GM18505 (cell line): Measurements from ENCODE around the gene NKAIN2.
A peak's percentile ranks its signal among the peaks of the same experiment; 100 is the strongest.

ENCODE experiments used
- ATAC-seq: cut with Tn5 transposase; IDR thresholded peaks from one replicate; pipeline ENCODE4 v1.9.1; 2021; ENCODE audit not compliant: unreplicated experiment
- POLR2A ChIP-seq: IDR thresholded peaks from 4 replicates; pipeline ENCODE4 v1.6.1; 2011; ENCODE audit warnings: borderline replicate concordance; ENCODE audit not compliant: insufficient read depth, insufficient read length; ENCODE audit errors: extremely low read depth

Gene NKAIN2

GRCh38 chr6:123803504-123804013 is at the start of gene NKAIN2:
NKAIN2 (plus strand) TSS chr6:123803865.
- ATAC-seq, result peak; percentile 38
- TF ChIP-seq POLR2A, result no peak

GRCh38 chr6:123759472-123759871 is 44.2 kb upstream of the NKAIN2 start:
- no peak for TF ChIP-seq POLR2A
- ATAC-seq, result no peak

- no peak for ATAC-seq
- TF ChIP-seq POLR2A, result no peak
Measured at GRCh38 chr6:123763904-123764303, 39.8 kb upstream of the NKAIN2 start.

GRCh38 chr6:123764722-123765121 is 38.9 kb upstream of the NKAIN2 start:
- no peak for TF ChIP-seq POLR2A
- ATAC-seq, result no peak

GRCh38 chr6:123768921-123769320 is 34.7 kb upstream of the NKAIN2 start:
- no peak for TF ChIP-seq POLR2A
- no peak for ATAC-seq

GRCh38 chr6:123769431-123769830 is 34.2 kb upstream of the NKAIN2 start:
- TF ChIP-seq POLR2A, result no peak
- no peak for ATAC-seq

GRCh38 chr6:123770247-123770949 is 33.3 kb upstream of the NKAIN2 start:
- TF ChIP-seq POLR2A, result no peak
- peak; percentile 52 for ATAC-seq

- ATAC-seq, result no peak
- TF ChIP-seq POLR2A, result no peak
Measured at GRCh38 chr6:123771126-123771525, 32.5 kb upstream of the NKAIN2 start.

- ATAC-seq, result no peak
- no peak for TF ChIP-seq POLR2A
Measured at GRCh38 chr6:123777563-123777962, 26.1 kb upstream of the NKAIN2 start.

GRCh38 chr6:123780021-123780420 is 23.6 kb upstream of the NKAIN2 start:
- TF ChIP-seq POLR2A, result no peak
- no peak for ATAC-seq

- TF ChIP-seq POLR2A, result no peak
- no peak for ATAC-seq
Measured at GRCh38 chr6:123784330-123784729, 19.3 kb upstream of the NKAIN2 start.

- TF ChIP-seq POLR2A, result no peak
- ATAC-seq, result no peak
Measured at GRCh38 chr6:123785039-123785438, 18.6 kb upstream of the NKAIN2 start.

- TF ChIP-seq POLR2A, result no peak
- ATAC-seq, result no peak
Measured at GRCh38 chr6:123788319-123788718, 15.3 kb upstream of the NKAIN2 start.

- TF ChIP-seq POLR2A, result no peak
- ATAC-seq, result no peak
Measured at GRCh38 chr6:123794190-123794589, 9.5 kb upstream of the NKAIN2 start.
